GM08714 (cell line): ENCODE measurements around the gene XIRP1.

Source experiments
- H3K4me3 ChIP-seq: fragments of 200-500 bp; sonication (Bioruptor generic); 2 replicates; pipeline ENCODE4 v1.5.1; 2014; ENCODE audit warnings: mild to moderate bottlenecking, low read length, inconsistent platforms
- ZNF274 ChIP-seq: IDR thresholded peaks from 2 replicates; pipeline ENCODE4 v1.6.1; 2012; ENCODE audit warnings: mild to moderate bottlenecking, low read depth, low read length

Gene XIRP1

DNA sequence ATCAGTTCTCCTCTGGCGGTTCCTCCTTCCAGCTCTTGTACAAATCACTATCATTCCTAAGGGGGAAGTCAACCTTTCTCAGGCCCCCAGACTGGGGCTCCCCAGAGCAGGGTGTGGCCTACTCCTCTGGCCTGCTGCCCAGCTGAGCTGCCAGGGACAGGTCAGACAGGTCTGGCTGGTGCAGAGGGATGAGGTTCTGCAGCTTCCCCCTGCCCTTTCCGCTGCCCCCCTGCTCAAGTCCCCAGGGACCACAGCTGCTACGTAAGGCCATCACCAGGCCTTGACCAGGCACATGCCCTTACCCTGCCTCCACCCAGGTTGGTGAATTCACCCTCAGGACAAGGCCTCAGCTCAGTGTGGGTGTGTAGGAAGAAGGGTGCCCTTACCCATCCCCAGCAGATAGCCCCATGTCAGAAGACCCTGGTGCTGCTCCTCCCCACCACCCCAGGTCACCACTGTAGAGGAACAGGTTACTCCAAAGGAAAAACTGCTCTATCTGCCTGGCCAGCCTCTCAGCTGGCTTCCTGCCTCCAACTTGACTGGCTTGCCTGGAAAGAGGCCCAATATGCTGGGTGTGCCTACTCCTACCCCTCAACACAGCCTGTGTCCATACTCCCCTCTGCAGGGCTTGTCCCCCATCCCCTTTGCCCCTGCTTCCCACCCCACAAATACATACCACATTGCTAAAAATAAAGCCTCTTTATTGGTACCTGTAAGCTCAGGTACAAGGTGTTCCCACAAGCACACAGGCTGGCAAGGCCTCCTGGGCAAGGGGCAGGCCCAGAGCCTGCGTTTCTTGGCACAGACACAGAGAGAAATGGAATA, 51.0 kb downstream of the XIRP1 start:
- TF ChIP-seq ZNF274, result no peak
- no peak overlapping the region for H3K4me3 ChIP-seq

DNA sequence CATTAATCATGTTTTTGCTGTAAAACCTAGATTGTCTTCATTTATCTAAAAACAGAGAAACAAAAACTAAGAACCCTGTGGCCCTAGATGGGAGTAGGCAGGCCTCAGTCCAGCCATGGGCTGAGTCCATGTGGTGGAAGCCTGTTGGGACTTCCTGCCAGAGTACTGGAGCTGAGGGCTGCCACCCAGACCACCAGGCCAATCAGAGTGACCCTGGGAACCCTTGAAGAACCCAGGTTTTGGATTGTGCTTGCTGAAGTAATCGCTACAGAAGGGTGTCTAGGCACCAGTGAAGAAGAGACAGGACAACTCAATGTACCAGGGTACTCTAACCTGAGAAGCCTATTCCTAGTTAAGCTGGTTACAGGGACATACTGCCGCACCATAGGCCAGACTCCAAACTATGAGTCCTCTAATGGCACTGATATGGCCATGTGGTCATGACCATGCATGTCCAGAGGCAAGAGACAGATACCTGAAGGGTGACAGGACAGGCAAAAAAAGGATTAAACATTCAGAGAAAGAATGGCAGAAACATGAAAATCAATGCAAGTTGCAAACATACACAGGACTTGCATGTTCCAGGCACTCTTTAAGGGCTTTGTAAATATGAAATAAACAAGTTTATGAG, 51.9 kb downstream of the XIRP1 start:
- TF ChIP-seq ZNF274, result no peak
- no peak overlapping the region for H3K4me3 ChIP-seq

DNA sequence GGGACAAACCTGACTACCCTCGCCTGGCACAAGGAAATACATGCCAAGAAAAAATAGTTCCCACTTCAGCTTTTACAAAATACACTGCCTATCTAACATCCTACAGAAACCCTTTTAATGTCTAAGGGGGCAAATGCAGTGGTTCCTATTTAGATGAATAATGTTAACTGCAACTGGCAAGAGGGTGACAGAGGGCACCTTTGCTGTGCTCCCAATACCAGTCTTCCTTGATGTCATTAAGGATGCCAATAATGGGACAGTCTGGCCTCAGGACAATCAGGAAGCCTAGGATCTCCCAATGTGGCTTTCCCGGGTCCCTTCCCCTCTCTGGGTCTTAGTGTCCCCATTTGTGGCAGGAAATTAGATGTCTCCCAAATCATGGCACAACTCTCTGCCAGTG, 53.0 kb downstream of the XIRP1 start:
- no peak overlapping the region for H3K4me3 ChIP-seq
- no peak for TF ChIP-seq ZNF274

DNA sequence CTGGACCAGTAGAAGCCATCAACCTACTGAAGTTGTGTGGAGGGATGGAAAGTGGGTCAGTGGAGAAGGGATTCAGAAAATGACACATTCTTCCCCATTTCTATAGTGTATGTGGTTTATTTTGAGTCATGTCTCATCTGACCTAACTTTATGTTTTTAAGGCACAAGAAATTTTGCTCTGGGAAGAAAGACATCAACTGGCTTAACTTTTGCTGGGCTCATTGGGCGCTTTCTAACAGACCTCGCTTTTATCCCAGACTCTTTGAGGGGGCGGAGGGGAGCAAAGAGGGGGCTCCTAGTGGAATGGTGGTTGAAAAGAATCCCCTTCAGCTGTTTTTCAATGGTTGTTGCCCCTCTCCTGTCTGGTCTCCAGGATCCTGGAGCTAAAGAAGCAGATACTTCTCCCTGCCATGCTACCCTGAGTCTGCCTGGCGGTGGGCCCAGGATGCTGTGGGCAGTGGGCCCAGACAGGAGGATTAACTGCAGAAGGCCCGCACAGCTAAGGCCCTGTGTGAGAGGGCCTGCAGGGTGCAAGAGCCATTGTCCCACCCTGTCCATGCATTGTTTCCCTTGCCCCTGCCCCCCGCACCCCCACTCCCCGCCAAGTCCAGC, 53.5 kb downstream of the XIRP1 start:
- no peak overlapping the region for H3K4me3 ChIP-seq
- TF ChIP-seq ZNF274, result no peak

DNA sequence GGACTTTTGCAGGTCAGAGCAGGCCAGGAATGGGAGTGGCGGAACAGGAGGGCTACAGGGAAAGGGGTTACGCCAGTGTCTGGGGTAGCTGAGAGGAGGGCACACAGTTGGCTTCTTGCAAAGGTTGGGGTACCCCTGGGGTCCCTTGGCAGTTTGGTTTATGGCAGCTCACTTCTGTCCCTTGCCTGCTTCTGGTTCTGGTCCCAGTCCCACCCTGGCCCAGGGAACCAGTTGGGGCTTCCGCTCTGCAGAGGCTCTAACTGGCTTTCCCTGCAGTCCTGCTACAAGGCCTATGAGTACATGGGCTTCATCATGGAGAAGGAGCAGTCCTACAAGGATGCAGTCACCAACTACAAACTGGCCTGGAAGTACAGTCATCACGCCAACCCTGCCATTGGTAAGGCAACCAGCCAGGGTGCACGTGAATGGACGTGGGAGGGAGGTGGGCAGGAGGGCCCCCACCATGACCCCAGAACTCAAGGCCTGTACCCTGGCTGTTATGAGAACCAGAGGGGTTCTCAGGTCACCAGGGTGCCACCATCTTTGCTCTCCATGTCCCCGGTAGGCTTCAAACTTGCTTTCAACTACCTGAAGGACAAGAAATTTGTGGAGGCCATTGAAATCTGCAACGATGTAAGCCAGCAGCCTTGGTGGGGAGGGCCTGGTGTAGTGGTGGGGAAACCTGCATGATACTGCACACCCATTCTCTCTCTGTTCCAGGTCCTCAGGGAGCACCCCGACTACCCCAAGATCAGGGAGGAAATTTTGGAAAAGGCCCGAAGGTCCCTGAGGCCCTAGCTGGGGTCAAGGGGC, 54.2 kb downstream of the XIRP1 start:
- no peak for TF ChIP-seq ZNF274
- no peak overlapping the region for H3K4me3 ChIP-seq

DNA sequence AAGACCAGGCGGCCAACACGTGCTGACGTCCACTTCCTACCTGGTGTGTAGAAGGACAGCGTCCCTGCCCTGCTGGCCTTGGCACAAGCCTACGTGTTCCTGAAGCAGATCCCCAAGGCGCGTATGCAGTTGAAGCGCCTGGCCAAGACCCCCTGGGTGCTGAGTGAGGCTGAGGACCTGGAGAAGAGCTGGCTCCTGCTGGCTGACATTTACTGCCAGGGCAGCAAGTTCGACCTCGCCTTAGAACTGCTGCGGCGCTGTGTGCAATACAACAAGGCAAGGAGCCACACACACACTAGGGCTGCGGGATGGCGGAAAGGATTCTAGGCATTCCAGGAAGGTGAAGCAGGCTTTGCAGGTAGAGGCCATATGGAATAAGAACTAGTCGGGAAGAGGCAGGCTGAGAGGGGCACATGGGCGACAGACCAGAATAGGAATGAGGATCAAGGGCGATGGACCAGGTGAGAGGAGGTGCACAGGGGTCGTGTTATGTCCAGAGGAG, 54.9 kb downstream of the XIRP1 start:
- no peak overlapping the region for H3K4me3 ChIP-seq
- TF ChIP-seq ZNF274, result no peak

DNA sequence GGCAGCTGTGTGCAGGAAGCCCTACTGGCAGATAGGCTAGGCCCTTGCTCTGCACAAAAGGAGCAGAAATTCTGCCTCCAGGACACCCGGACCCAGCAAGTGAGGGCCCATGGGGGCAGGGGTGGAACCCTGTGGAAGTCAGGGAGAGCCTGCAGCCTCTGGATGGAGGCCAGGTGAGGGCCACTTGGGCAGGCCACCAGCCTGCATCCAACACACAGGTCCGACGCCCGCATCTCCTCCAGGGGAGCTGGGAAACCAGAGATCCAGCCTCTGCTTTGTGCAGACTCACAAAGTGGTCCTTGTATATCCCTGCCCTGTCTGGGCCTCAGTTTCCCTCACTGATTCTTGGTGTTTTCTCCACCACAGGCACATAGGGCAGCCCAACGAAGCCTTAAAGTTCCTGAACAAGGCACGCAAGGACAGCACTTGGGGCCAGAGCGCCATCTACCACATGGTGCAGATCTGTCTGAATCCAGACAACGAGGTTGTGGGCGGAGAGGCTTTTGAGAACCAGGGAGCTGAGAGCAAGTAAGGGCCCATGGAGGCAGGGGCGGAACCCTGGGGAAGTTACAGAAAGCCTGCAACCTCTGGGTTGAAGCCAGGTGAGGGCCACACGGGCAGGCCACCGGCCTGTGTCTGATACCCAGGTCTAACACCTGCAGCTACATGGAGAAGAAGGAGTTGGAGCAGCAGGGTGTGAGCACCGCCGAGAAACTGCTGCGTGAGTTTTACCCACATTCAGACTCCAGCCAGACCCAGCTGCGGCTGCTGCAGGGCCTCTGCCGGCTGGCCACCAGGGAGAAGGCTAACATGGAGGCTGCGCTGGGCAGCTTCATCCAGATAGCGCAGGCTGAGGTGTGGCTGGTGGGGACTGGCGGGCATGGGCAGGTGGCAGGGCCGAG, 55.6 kb downstream of the XIRP1 start:
- TF ChIP-seq ZNF274, result no peak
- no peak overlapping the region for H3K4me3 ChIP-seq

DNA sequence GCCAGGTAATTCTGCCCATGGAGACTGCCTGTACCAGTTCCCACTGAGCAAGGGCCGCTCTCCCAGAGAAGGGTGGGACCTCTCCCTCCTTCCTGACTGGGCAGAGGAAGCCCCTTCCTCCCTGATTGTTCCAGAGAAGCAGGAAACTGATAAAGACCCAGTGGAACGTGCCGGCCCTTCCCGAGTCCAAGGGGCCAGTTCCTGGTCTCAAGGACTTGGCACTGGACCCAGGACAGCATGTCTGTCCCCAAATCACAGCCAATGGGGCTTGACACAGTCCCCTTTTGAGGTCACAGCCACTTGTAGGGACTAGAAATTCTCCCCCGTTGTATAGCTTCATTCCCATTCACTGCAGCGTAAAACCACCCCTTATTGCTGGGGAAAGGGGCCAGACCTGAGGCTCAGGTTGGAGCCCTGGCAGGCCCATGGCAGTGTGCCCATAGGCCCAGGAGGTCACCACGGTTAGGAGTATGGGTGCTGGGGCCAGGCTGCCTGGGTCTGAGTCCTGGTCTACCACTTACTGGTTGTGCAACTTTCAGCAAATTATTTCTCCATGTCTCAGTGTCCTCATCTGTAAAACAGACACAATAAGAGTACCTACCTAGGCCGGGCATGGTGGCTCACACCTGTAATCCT, 57.1 kb downstream of the XIRP1 start:
- TF ChIP-seq ZNF274, result no peak
- no peak overlapping the region for H3K4me3 ChIP-seq

DNA sequence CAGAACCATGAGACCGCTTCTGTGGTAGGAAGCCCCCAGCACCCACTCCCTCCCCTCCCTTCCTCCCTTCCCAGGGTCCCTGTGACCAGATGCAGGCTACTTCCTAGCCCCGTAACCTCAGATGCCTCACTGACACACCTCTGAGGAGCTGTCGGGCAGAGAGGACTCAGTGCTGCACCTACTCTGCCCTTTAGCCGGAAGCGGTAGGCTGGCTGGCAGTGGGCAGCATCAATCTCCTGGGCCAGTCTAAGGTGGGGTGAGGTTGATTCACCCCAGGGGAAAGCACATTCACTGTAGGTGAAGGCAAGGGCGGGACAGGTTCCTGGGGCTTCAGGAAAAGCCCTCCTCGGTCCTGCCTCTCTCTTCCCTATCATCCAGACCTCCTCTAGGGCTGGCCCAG, 58.1 kb downstream of the XIRP1 start:
- TF ChIP-seq ZNF274, result no peak
- H3K4me3 ChIP-seq, result no peak overlapping the region

DNA sequence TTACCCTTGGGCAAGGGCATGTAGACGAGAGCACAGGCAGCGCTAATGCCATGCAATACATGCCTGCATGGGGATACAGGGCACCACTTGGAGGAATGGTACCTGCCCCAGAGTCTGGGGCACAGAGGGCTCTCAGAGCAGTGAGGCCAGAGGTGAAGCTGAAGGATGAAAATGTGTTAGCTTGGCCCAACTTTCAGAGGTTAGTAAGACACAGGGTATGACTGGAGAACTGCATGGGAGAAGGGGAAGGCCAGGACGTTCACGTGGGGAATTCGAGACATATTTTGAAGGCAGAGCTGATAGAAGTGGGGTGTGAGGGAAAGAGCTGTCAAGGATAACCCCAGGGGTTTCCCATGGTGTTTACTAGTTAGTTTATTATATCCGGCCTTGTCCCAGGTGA, 58.6 kb downstream of the XIRP1 start:
- TF ChIP-seq ZNF274, result no peak
- no peak overlapping the region for H3K4me3 ChIP-seq
